HepG2 (cell line): Measurements from ENCODE around the gene ADGRD1. TPM values are rescaled to one million over a fixed set of nuclear protein-coding genes. Genes with fewer than 3 reads are reported as not detected.

Experiments used
- ELF1 ChIP-seq: sonication (generic); formaldehyde crosslinking; IDR thresholded peaks from 2 replicates; pipeline ENCODE4 v1.4.0; 2020; ENCODE audit warnings: missing genetic modification reagents
- GATAD2A ChIP-seq: IDR thresholded peaks from 2 replicates; pipeline ENCODE4 v1.6.1; 2016
- HMG20A ChIP-seq: IDR thresholded peaks from 2 replicates; pipeline ENCODE4 v1.6.1; 2016; ENCODE audit warnings: borderline replicate concordance
- NRL ChIP-seq: sonication (generic); formaldehyde crosslinking; IDR thresholded peaks from 2 replicates; pipeline ENCODE4 v1.5.0; 2020; ENCODE audit warnings: missing genetic modification reagents, mild to moderate bottlenecking, moderate library complexity, borderline replicate concordance
- POLR2AphosphoS2 ChIP-seq: IDR thresholded peaks from 2 replicates; pipeline ENCODE4 v1.6.1; 2011; ENCODE audit warnings: low read depth, low read length, improper control_type of control experiment
- RARA ChIP-seq: IDR thresholded peaks from 2 replicates; pipeline ENCODE4 v1.6.1; 2016; ENCODE audit warnings: missing genetic modification reagents, missing compliant biosample characterization
- REXO4 ChIP-seq: sonication (generic); formaldehyde crosslinking; IDR thresholded peaks from 2 replicates; pipeline ENCODE4 v1.8.0; 2022; ENCODE audit warnings: missing genetic modification reagents, mild to moderate bottlenecking, borderline replicate concordance
- ZFP62 ChIP-seq: sonication (generic); formaldehyde crosslinking; IDR thresholded peaks from 2 replicates; pipeline ENCODE4 v1.4.0; 2020; ENCODE audit warnings: missing genetic modification reagents
- ZFP90 ChIP-seq: sonication (generic); formaldehyde crosslinking; IDR thresholded peaks from 2 replicates; pipeline ENCODE4 v1.8.0; 2022; ENCODE audit warnings: missing genetic modification reagents, mild to moderate bottlenecking, inconsistent platforms, borderline replicate concordance
- ZGPAT ChIP-seq: IDR thresholded peaks from 2 replicates; pipeline ENCODE4 v1.6.1; 2016; ENCODE audit warnings: mild to moderate bottlenecking
- ZNF224 ChIP-seq: sonication (generic); formaldehyde crosslinking; IDR thresholded peaks from 2 replicates; pipeline ENCODE4 v1.5.0; 2020; ENCODE audit warnings: mild to moderate bottlenecking, missing genetic modification reagents
- ZNF577 ChIP-seq: sonication (generic); formaldehyde crosslinking; IDR thresholded peaks from 2 replicates; pipeline ENCODE4 v1.4.0; 2020; ENCODE audit warnings: mild to moderate bottlenecking, low read depth, missing genetic modification reagents, borderline replicate concordance
- ZSCAN25 ChIP-seq: sonication (generic); formaldehyde crosslinking; IDR thresholded peaks from 2 replicates; pipeline ENCODE4 v1.8.0; 2022; ENCODE audit warnings: mild to moderate bottlenecking, missing genetic modification reagents
- polyA plus RNA-seq, 8 experiments: library from polyadenylated mRNA; depleted of rRNA in 3 of 8; stranded (reverse) in 7 of 8; unstranded in 1 of 8; fragments of >200 nt; fragmentation: Illumina TruSeq in 4 of 8; extraction: Trizol in 4 of 8; gene quantifications; 2 replicates each; pipeline versions ENCODE4 v1.2.1 to v1.2.3, GENCODE V29; 2011 to 2016; ENCODE audit warnings: low read depth in 4 of 8, missing spikeins in 1 of 8, mixed read lengths in 1 of 8; ENCODE audit not compliant: insufficient read depth in 1 of 8
- total RNA-seq, 5 experiments: library from RNA; depleted of rRNA; stranded (reverse); fragments of >200 nt; fragmentation: Illumina TruSeq; extraction: Trizol; gene quantifications; 2 replicates each; pipeline ENCODE4 v1.2.3, GENCODE V29; 2016; ENCODE audit warnings: low read depth in 1 of 5
- TF ChIP-seq, protein P1 (sequence below): sonication (generic); formaldehyde crosslinking; conservative IDR thresholded peaks from 2 replicates; pipeline ENCODE4 v1.4.0; 2020; ENCODE audit warnings: mild to moderate bottlenecking, missing genetic modification reagents, moderate library complexity
- TF ChIP-seq, protein P2 (sequence below): sonication (generic); formaldehyde crosslinking; IDR thresholded peaks from 2 replicates; pipeline ENCODE4 v1.4.0; 2020; ENCODE audit warnings: missing genetic modification reagents, borderline replicate concordance
- TF ChIP-seq, protein P3 (sequence below): sonication (generic); formaldehyde crosslinking; IDR thresholded peaks from 2 replicates; pipeline ENCODE4 v1.5.1; 2020; ENCODE audit warnings: missing genetic modification reagents, mild to moderate bottlenecking, borderline replicate concordance

The ADGRD1 gene
- total and polyA plus RNA-seq, 2 of the 13 experiments (the other 11 are each of a cell fraction or from before 2014, with no cell fraction given) = 0.46 to 12.4 TPM

DNA sequence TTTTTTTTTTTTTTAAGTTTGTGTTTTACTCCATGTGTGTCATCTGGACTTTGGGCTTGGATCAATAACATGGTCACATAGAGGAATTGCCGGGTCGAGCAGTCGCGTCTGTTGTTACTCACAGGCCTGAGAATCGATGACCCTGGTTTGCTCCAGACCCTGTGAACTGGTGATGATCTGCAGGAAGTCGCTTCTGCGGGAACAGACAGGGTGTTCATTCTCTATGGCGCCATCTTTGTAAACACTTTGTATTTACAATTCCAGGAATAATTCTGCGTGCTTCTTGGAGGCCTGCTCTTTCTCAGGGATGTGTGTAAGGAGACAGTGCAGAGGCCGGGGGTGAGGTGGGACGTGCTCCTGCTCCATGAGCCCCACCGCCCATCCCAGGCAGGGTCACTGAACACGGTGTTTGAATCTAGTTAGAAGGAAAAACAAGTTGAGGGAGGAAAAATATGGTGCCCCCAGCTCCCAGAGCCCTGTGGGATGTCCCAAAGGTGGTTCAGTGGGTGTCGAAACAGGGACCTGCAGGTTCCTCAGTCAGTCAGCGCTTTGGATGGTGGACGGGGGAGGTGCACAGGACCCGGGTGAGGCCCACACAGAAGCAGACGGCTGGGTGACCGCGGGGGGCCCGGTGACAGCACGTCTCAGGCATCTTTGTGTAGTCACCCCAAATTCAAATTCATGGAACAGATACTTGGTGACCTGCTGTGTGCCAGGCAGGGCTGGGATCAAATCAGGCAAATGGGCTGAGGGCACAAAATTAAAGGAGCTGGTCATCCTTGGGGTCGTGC, 58.8 kb downstream of the ADGRD1 start (continued):
- no peak for TF ChIP-seq ZNF577 (CRISPR knock-in tag)
- TF ChIP-seq ZNF224 (CRISPR knock-in tag) = no peak
- no peak for TF ChIP-seq REXO4 (CRISPR knock-in tag)
- peak; percentile 82 for TF ChIP-seq ZSCAN25 (CRISPR knock-in tag)
- peak; percentile 94 for TF ChIP-seq ZGPAT (CRISPR knock-in tag)
- peak; percentile 80; the same call in 1 of the 2 replicates for TF ChIP-seq HMG20A
- peak; percentile 74 for TF ChIP-seq ELF1 (CRISPR knock-in tag)
- TF ChIP-seq, protein P1, sequence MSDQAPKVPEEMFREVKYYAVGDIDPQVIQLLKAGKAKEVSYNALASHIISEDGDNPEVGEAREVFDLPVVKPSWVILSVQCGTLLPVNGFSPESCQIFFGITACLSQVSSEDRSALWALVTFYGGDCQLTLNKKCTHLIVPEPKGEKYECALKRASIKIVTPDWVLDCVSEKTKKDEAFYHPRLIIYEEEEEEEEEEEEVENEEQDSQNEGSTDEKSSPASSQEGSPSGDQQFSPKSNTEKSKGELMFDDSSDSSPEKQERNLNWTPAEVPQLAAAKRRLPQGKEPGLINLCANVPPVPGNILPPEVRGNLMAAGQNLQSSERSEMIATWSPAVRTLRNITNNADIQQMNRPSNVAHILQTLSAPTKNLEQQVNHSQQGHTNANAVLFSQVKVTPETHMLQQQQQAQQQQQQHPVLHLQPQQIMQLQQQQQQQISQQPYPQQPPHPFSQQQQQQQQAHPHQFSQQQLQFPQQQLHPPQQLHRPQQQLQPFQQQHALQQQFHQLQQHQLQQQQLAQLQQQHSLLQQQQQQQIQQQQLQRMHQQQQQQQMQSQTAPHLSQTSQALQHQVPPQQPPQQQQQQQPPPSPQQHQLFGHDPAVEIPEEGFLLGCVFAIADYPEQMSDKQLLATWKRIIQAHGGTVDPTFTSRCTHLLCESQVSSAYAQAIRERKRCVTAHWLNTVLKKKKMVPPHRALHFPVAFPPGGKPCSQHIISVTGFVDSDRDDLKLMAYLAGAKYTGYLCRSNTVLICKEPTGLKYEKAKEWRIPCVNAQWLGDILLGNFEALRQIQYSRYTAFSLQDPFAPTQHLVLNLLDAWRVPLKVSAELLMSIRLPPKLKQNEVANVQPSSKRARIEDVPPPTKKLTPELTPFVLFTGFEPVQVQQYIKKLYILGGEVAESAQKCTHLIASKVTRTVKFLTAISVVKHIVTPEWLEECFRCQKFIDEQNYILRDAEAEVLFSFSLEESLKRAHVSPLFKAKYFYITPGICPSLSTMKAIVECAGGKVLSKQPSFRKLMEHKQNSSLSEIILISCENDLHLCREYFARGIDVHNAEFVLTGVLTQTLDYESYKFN (CRISPR knock-in tag) = peak; percentile 97
- TF ChIP-seq, protein P2, sequence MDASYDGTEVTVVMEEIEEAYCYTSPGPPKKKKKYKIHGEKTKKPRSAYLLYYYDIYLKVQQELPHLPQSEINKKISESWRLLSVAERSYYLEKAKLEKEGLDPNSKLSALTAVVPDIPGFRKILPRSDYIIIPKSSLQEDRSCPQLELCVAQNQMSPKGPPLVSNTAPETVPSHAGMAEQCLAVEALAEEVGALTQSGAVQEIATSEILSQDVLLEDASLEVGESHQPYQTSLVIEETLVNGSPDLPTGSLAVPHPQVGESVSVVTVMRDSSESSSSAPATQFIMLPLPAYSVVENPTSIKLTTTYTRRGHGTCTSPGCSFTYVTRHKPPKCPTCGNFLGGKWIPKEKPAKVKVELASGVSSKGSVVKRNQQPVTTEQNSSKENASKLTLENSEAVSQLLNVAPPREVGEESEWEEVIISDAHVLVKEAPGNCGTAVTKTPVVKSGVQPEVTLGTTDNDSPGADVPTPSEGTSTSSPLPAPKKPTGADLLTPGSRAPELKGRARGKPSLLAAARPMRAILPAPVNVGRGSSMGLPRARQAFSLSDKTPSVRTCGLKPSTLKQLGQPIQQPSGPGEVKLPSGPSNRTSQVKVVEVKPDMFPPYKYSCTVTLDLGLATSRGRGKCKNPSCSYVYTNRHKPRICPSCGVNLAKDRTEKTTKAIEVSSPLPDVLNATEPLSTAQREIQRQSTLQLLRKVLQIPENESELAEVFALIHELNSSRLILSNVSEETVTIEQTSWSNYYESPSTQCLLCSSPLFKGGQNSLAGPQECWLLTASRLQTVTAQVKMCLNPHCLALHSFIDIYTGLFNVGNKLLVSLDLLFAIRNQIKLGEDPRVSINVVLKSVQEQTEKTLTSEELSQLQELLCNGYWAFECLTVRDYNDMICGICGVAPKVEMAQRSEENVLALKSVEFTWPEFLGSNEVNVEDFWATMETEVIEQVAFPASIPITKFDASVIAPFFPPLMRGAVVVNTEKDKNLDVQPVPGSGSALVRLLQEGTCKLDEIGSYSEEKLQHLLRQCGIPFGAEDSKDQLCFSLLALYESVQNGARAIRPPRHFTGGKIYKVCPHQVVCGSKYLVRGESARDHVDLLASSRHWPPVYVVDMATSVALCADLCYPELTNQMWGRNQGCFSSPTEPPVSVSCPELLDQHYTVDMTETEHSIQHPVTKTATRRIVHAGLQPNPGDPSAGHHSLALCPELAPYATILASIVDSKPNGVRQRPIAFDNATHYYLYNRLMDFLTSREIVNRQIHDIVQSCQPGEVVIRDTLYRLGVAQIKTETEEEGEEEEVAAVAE (CRISPR knock-in tag) = peak; percentile 82
- TF ChIP-seq RARA (CRISPR knock-in tag) = peak; percentile 99
- peak; percentile 69; the same call in 1 of the 2 replicates for TF ChIP-seq ZFP90 (CRISPR knock-in tag)
- TF ChIP-seq, protein P3, sequence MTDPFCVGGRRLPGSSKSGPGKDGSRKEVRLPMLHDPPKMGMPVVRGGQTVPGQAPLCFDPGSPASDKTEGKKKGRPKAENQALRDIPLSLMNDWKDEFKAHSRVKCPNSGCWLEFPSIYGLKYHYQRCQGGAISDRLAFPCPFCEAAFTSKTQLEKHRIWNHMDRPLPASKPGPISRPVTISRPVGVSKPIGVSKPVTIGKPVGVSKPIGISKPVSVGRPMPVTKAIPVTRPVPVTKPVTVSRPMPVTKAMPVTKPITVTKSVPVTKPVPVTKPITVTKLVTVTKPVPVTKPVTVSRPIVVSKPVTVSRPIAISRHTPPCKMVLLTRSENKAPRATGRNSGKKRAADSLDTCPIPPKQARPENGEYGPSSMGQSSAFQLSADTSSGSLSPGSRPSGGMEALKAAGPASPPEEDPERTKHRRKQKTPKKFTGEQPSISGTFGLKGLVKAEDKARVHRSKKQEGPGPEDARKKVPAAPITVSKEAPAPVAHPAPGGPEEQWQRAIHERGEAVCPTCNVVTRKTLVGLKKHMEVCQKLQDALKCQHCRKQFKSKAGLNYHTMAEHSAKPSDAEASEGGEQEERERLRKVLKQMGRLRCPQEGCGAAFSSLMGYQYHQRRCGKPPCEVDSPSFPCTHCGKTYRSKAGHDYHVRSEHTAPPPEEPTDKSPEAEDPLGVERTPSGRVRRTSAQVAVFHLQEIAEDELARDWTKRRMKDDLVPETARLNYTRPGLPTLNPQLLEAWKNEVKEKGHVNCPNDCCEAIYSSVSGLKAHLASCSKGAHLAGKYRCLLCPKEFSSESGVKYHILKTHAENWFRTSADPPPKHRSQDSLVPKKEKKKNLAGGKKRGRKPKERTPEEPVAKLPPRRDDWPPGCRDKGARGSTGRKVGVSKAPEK (CRISPR knock-in tag) = 0 out of 2 replicates have a peak, but pooled peaks have one; percentile 77
- TF ChIP-seq POLR2AphosphoS2 = no peak
- peak; percentile 96 for TF ChIP-seq GATAD2A (CRISPR knock-in tag)
- TF ChIP-seq ZFP62 (CRISPR knock-in tag) = no peak
- peak; percentile 75 for TF ChIP-seq NRL (CRISPR knock-in tag)
